ENCODE results near the gene FALEC.
"Not testable (repeated sequence)": the region's sequence is repeated elsewhere in the genome, so short reads cannot be mapped to it uniquely, and the experiment has no call there.

FALEC gene

GRCh38 chr1:150560576-150561253 is 45.2 kb downstream of the FALEC start:
- DNase-seq: peak; percentile 81

DNA sequence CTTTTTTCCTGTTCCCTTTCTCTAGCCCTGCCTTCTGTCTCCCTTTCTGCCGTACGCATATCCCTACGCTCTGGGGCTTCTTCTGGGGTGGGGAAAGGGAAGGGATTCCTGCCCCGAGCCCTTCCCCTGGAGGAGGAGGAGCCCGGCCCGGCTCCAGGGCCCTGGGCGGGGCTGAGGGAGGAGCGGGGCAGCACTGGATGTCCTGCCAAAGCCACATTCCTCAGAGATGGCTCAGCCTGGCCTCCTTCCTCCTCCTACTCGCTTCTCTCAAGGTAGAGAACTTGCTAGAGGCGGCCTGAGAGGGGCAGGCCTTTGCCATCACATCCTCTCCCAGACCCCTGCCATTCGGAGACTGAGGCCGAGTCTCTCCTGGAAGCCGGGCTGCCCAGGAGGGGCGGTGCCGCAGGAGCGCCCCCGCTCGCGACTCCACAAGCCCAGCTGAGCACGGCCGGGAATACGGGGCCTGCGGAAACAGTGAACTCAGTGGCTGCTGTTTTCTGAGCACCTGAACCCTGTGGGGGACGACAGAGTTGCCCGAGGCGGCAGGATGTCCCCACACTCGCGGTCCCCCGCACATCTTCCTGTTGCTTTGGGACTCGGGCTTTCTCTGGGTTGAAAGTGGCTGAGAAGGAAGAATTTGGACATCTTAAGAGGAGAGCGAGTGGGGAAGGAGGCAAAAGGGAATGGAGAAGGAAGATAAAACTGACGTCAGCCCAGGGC is 45.9 kb downstream of the FALEC start:
- DNase-seq: peak; percentile 81

- DNase-seq: peak; percentile 68
Measured at GRCh38 chr1:150561974-150562445, 46.5 kb downstream of the FALEC start.

DNA sequence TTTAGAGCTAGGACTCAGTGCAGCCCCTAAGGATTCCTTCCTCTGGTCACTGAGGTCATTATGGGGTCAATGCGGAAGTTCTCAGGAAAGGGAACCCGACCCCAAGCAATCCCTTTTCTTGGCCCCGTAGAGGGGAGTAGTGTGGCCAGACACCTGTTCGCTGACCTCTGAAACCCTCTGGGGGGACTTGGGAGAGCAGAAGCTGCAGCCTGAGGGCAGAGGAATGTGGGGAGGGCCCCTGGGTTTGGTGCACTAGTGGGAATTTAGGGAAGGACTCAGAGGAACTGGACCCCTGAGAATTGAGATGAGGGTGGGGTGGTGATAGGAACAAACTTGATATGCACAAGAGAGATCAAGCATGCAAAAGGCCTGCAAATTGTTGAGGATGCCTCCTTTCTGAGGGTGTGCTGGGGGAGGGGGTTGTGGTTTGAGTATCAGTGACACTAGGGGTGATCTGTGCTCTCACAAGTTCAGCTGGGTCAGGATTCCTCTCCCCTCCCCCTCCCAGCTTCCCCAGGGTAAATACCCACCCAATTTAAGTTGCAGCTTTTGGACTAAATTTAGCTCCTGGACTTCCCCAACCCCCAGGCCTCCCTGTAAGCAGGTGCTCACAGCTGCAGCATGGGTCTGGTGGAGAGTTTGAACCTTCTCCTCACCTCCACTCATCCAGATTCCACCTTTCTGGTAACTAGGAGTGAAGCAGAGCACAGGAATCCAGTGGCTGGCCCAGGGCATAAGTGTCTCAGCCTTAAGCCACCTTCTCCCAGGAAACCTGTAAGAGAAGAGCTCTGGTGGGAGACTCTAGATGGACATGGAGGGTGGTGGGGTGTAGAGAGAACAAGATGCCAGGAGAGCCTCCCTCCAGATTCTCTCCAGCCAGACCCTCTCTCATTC is 47.1 kb downstream of the FALEC start:
- DNase-seq: no peak

DNA sequence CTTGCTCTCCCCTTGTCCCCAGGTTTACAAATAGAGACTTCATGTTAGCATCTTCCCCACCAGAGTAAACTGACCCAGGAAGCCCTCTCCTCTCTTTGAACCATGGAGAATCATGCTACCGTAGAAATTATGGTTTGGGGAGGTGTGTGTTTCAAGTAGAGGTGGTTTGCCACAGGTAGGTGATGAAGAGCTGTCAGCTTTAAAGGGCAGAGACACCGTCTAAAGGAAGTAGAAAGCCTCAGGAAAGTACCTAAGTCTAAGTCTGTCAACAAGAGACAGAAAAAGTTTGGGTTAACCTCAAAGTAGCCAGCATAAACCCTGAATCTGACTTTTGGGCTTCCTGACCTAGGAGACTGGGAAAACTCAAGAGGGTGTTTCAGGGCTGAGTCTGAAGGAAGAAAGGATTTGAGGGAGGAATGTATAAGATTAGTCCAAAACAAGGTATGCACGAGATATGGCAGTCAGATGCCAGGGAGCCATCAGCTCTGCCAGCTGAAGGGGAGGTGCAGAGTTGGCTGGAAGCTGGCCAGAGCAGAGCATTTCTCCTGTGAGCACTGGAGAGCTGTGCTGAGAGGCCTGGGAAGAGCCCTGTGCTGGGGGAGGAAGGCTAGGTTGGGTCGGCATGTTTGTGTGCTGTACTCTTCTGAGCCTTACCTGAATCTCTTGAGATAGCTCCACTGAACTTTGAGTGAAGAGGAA is 47.9 kb downstream of the FALEC start:
- DNase-seq: peak; percentile 36

DNA sequence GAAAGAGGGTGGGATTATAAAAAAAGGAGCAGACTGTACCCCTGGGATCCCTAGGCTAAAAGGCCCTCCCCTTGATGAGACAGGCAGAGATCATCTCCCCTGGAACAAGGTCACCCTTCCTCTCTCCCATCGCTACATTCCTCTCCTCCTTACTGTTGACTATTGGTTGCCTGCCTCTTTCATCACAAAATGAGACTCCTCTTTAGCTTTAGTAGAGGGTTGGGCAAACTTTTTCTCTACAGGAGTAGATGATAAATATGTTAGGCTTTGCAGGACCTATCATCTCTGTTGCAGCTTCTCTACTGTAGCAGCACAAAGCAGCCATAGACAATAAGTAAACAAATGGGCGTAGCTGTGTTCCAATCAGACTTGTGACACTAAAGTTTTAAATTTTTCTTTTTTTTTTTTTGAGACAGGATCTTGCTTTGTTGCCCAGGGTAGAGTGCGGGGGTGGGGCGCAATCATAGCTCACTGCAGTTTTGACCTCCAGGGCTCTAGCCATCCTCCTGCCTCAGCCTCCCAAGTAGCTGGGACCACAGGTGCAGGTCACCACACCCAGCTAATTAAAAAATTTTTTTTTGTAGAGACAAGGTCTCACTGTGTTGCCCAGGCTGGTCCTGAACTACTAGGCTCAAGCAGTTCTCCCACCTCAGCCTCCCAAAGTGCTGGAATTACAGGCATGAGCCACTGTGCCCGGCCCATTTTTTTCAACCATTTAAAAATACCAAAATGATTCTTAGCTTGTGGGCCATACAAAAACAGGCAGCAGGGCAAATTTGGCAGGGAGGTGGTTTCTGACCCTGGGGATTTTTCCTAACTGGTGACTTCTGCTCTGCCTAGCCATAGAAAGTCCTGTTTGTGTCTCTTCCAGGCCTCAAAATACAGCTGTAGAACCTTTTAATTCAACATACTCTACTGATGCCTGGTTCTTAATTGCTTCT is 48.8 kb downstream of the FALEC start:
- no peak for DNase-seq

- not testable (repeated sequence) for DNase-seq
Measured at GRCh38 chr1:150565240-150565991, 49.9 kb downstream of the FALEC start.

DNA sequence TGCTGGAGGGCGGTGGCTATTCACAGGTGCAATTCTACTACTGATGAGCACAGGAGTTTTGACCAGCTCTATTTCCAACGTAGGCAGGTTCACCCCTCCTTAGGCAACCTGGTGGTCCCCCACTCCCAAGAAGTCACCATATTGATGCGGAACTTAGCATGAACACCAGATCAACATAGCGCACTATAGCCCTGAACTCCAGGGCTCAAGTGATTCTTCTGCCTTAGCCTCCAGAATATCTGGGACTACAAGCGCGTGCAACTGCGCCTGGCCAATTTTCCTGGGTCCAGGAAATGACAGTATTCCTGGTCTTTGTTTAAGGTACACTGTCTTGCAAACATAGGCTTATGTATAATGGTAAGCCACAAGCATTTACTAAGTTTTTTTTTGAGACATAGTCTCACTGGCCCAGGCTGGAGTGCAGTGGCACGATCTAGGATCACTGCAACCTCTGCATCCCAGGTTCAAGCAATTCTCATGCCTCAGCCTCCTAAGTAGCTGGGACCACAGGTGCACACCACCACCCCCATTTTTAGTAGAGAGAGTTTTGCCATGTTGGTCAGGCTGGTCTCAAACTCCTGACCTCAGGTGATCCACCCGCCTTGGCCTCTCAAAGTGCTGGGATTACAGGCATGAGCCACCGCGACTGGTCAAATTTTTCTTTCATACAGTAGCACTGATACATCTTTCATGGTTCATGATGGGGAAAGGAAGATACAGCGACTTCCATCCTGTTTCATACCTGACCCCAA is 51.2 kb downstream of the FALEC start:
- DNase-seq: no peak

DNA sequence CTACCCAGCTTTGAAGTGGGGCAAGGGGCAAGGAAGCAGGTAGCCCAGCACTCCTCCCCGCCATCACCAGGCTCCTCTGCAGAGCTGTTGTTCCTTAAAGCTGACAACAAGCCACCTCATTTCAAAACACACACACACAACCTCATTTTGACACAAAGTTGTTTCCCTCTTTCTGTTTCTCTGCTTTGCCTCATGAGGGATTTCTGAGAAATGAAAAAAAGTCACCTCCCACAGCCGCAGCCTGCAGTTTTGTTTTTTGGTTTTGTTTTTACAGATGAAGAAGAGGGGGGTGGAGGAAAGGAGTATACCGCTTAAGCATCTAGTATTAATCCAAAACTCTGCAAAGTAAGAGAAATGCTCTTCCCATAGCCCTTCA is 51.8 kb downstream of the FALEC start:
- DNase-seq: no peak

DNA sequence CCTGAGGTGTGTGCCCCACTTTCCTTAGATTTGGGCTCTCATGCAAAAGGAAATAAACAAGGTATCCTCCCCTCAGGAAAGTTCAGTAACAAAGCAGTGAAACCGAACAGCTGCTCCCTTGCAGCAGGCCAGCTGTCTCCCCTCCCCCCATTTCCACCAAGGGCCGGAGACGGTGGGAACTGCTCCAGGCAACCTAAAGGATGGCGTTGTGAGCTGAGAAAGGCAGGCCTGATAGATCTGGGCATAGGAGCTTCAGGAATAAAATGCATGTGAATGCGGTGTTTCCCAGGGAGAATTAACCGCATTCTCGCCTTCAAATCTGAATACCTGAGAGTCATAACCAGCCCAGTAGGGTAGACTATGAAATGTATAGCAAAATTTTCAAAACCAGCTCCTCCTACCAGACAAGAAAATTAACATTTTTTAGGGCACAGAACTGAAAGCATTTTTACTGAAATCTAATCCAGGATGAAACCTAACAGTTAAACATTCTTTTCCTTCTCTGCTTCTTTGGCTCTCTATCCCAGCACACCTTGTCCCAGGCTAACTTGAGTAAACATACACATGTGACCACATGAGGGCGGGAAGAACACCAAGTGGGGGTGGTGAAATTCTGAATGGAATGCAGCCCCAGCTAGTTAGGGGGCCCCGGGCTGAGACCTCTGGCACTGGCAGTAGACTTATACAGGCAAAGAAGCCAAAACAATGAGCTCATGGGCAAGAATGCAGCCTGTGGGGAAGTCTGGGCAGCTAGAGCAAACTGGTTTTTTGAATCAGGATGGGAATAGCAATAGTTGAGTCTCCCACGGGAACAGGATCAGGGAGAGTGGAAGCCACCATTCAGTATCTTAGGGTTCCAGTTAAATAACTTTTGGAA is 52.4 kb downstream of the FALEC start:
- DNase-seq: peak; percentile 71

GRCh38 chr1:150568594-150568966 is 53.0 kb downstream of the FALEC start:
- DNase-seq: no peak

DNA sequence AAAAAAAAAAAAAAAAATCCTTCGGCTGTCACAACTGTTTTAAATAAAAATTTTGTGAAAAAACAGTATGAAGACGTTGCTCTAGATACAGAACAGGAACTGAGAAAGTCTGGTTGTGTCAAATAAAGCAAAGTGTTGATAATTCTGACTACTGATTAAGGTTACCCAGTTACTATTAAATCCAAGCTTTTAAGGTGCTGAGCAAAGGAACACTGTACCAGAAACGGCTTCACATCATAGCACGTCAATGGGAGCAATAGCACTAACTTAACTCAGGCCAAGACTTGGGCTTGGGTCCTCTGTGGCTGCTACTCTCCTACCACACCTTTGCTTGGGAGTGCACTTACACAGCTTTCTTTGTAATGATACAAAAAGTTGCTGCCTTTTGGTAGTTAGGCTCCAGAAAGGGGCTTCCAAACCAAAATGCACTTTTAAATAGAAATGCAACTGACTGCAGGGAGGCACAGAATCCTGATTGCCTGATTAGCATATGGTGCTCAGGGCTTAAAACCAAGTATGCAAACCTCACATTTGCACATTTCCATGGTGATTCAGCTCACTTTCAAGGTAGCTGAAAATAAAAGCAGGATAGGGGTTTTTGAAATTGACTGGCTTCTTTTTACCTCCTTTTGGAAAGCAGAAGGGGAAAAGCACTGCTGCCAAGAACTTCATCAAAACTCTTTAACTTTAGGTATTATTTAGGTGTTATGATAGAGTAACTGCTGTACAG is 57.5 kb downstream of the FALEC start:
- DNase-seq: no peak

DNA sequence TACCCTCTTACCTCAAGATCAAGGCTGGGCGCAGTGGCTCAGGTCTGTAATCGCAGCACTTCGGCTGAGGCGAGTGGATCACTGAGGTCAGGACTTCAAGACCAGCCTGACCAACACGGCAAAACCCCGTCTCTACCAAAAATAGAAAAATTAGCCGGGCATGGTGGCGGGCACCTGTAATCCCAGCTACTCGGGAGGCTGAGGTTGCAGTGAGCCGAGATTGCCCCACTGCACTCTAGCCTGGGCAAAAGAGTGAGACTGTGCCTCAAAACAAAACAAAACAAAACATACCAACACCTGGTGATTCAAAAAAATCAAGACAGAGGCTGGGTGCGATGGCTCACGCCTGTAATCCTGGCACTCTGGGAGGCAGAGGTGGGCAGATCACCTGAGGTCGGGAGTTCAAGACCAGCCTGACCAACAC is 58.1 kb downstream of the FALEC start:
- DNase-seq: not testable (repeated sequence)

DNA sequence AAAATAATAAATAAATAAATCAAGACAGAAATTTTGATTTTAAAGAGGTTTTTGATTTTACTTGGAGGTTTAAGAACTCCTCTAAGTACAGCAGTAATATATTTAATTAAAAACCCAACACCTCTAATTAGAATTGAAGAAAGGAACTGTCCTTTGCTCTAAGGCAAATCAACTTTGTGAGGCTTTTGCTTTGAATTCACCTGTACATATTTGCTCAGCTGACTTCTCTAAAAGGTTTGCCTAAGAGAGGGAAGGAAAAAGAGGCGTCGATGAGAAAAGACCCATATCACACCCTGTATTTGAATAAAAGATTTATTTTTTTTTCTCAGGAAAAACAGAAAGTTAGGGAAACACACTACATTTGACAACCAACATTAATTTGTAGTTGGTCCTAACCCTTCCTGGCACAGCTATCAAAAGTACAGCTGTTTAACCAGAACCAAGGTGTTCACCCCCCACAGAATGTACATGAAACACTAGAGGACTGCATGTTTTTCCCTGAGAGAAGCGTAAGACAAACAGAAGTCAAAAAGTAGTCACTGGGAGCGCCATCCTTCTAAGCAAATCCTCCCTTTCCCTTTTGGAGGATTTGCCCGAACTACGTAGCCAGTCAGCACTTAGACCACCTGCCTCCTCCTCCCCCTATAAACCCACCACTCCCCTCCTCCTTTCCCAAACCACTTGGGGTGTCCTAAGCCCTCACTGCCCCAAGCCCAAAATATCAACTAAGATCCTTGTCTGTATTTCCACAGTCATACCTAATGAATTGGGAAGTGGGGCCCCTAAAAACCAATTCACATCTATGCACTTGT is 58.9 kb downstream of the FALEC start:
- no peak for DNase-seq

DNA sequence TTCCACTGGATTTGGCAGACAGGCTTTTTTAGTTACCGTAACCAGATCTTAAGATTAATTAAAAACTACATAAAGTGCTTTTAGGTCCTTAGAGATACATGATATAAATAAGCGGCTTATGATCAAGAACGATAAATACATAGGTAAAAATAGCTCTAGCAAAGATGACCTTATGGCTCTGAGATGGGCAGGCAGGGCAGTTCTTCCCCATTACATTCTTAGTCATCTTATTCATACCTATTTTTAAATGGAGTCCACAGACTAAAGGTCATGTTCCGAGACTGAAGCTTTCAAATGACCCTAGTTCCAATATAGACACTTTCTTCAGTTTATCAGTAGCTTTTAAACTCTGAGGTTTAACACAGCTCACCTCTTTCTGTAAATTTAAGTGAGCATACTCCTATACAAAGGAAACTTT is 59.5 kb downstream of the FALEC start:
- no peak for DNase-seq

GRCh38 chr1:150575518-150576366 is 60.2 kb downstream of the FALEC start:
- no peak for DNase-seq

DNA sequence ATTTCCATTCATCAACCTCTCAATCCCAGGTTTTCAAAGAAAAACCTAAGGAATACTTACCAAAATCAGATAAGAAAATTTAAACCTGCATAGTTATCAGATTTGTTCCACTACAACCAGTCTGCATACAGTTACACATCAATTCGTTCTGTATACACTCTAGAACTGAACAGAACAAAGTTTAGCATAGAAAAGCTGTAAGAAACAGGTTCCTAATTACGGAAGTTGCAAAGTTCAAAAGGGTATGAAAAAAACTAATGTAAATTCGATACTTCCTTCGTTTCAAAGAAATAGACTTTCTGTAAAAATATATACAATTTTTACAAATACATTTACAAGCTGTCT is 60.8 kb downstream of the FALEC start:
- DNase-seq: no peak

All from NCI-H1092 treated with DMSO at 0.1 percent for 48 hours (cell line).